AG04449 (cell line): ENCODE measurements around the gene KIAA0825.

Source experiments
- CTCF ChIA-PET: fragments of 350-600 bp; formaldehyde crosslinking; extraction: SDS; loops from one replicate; lab custom pipeline; 2021; ENCODE audit warnings: antibody characterized with exemption; lab: Yijun Ruan, JAX
- POLR2A ChIA-PET: fragments of 400-600, 350-600 bp; formaldehyde crosslinking; extraction: SDS; loops from one replicate; lab custom pipeline; 2020; ENCODE audit warnings: antibody characterized with exemption, inconsistent platforms; lab: Yijun Ruan, JAX
- DNase-seq: peaks from one replicate; pipeline ENCODE4 v3.0.0-alpha.2; 2010; ENCODE audit warnings: low read depth, low spot score
- H3K4me3 ChIP-seq: 2 replicates; pipeline ENCODE4 v1.5.1; 2011; ENCODE audit warnings: low read depth, mild to moderate bottlenecking, control low read depth, low read length
- CTCF ChIP-seq: IDR thresholded peaks from one replicate; pipeline ENCODE4 v1.5.1; 2011; ENCODE audit warnings: mild to moderate bottlenecking, moderate library complexity, low read length, control low read depth, inconsistent platforms; ENCODE audit not compliant: insufficient read depth; ENCODE audit errors: missing control alignments

The KIAA0825 gene

GRCh38 chr5:94240596-94240992 is 377.8 kb downstream of the KIAA0825 start:
- DNase-seq = no peak
- H3K4me3 ChIP-seq = no peak overlapping the region
- POLR2A ChIA-PET = no interaction called here
- CTCF ChIA-PET = no interaction called here
- TF ChIP-seq CTCF = no peak

- no peak for TF ChIP-seq CTCF
- no peak overlapping the region for H3K4me3 ChIP-seq
- POLR2A ChIA-PET = no interaction called here
- DNase-seq = no peak
- CTCF ChIA-PET = interaction anchor here (0.6 kb wide), 1 partner anchor 331 kb away, joined by 3 read pairs; no protein-coding TSS in a partner anchor
These were observed 378.3 kb downstream of the KIAA0825 start for GRCh38 chr5:94240134-94240533.

GRCh38 chr5:94239266-94239665 is 379.1 kb downstream of the KIAA0825 start:
- no peak for TF ChIP-seq CTCF
- CTCF ChIA-PET = no interaction called here
- POLR2A ChIA-PET = no interaction called here
- no peak overlapping the region for H3K4me3 ChIP-seq
- DNase-seq = no peak

- ChIA-PET POLR2A (no interaction called here), CTCF (interaction anchor here (1.1 kb wide), 1 partner anchor 19 kb away, joined by 3 read pairs; no protein-coding TSS in a partner anchor)
- DNase-seq = no peak
- no peak overlapping the region for H3K4me3 ChIP-seq
- no peak for TF ChIP-seq CTCF
These were observed 383.4 kb downstream of the KIAA0825 start for GRCh38 chr5:94234987-94235386.

GRCh38 chr5:94228791-94229190 is 389.6 kb downstream of the KIAA0825 start:
- no peak overlapping the region for H3K4me3 ChIP-seq
- TF ChIP-seq CTCF = no peak
- ChIA-PET CTCF (no interaction called here), POLR2A (no interaction called here)
- no peak for DNase-seq

- TF ChIP-seq CTCF = no peak
- CTCF ChIA-PET = no interaction called here
- no peak overlapping the region for H3K4me3 ChIP-seq
- DNase-seq = no peak
- POLR2A ChIA-PET = no interaction called here
These were observed 395.2 kb downstream of the KIAA0825 start for GRCh38 chr5:94223235-94223634.
